Spleen (tissue), 7 donors: ENCODE results near the gene FXYD5.

ENCODE experiments used
- POLR2A ChIP-seq, 3 donors: fragments of 450-650 bp; IDR thresholded peaks; one replicate each; pipeline ENCODE4 v1.5.1; 2017; ENCODE audit warnings: antibody characterized with exemption in 3 of 3, mild to moderate bottlenecking in 1 of 3
- TF ChIP-seq, protein P1 (sequence below), 11 experiments: fragments of 200-600 bp in 7 of 11; fragments of 450-650 bp in 4 of 11; sonication (generic) in 4 of 11; IDR thresholded peaks in 8 of 11; conservative IDR thresholded peaks in 3 of 11; 1 replicate in 7 of 11; 2 replicates in 4 of 11; pipeline versions ENCODE4 v1.4.0 to v1.8.0; 2016 to 2021; ENCODE audit warnings: antibody characterized with exemption in 11 of 11, inconsistent platforms in 4 of 11, mild to moderate bottlenecking in 1 of 11
- donor health status: DM: no; HTN: no; CAD: no; lungs with moderate emphysema.
- donor health status: DM: no; HTN: no; CAD: no.
- donor health status: DM: no; HTN: no; CAD: no.

GRCh38 chr19:35166100-35167063, 11.8 kb downstream of the FXYD5 start:
- TF ChIP-seq, protein P1, sequence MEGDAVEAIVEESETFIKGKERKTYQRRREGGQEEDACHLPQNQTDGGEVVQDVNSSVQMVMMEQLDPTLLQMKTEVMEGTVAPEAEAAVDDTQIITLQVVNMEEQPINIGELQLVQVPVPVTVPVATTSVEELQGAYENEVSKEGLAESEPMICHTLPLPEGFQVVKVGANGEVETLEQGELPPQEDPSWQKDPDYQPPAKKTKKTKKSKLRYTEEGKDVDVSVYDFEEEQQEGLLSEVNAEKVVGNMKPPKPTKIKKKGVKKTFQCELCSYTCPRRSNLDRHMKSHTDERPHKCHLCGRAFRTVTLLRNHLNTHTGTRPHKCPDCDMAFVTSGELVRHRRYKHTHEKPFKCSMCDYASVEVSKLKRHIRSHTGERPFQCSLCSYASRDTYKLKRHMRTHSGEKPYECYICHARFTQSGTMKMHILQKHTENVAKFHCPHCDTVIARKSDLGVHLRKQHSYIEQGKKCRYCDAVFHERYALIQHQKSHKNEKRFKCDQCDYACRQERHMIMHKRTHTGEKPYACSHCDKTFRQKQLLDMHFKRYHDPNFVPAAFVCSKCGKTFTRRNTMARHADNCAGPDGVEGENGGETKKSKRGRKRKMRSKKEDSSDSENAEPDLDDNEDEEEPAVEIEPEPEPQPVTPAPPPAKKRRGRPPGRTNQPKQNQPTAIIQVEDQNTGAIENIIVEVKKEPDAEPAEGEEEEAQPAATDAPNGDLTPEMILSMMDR (IDR thresholded peaks at IDR 0.05 in 8 of 11, conservative IDR thresholded peaks at IDR 0.05 in 3 of 11) = no peak
- no peak for TF ChIP-seq POLR2A (IDR thresholded peaks at IDR 0.05)
